Measurements from ENCODE around the gene ELL.
A peak's percentile ranks its signal among the peaks of the same experiment; 100 is the strongest.

Gene ELL

DNA sequence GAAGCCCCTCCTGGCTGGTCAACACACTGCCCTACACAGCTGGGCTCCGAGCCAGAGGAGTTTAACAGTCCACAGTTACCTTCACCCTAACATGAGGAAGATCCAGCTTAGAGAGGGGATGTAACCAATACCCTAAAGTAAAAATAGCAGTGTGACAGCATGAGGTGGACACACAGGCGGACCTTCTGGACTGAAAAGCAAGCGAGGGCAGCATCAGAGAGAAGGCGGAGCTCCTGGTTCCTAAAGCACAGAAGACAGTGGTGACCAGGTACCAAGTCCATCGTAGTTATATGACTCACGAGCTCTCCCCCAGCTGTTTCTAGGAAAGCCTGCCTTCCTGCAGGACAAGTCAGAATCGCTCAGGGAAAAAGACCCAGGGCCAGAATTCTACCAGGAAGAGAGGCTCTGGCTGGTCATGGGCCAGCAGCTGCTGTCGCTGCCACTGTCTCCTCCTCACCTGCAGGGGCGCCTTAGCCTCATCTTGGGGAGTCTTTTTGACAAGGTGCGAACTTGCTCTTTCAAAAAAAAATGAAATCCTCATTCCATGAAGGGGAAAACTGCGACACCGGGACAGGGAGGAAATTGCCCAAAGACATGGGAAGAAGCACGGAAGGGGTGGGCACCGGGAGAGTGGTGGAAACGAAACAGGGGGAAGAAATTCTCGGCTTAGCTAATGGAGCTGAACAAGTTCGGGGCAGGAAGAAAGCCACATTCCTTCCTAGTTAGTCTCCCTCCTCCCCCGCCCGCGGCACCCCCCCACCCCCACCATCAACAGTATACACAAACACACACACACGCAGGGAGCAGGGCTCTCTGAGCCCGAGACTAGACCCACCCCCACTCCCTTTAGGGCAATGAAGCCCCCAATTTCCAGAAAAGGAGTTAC lies 1.7 kb downstream of the ELL start:
- Histone ChIP-seq H2AFZ (ENCODE audit: low read depth, low read length) (no peak overlapping the region), H3K9ac (ENCODE audit: low read length) (peak overlapping the region; percentile 91)
- TF ChIP-seq, protein P1, sequence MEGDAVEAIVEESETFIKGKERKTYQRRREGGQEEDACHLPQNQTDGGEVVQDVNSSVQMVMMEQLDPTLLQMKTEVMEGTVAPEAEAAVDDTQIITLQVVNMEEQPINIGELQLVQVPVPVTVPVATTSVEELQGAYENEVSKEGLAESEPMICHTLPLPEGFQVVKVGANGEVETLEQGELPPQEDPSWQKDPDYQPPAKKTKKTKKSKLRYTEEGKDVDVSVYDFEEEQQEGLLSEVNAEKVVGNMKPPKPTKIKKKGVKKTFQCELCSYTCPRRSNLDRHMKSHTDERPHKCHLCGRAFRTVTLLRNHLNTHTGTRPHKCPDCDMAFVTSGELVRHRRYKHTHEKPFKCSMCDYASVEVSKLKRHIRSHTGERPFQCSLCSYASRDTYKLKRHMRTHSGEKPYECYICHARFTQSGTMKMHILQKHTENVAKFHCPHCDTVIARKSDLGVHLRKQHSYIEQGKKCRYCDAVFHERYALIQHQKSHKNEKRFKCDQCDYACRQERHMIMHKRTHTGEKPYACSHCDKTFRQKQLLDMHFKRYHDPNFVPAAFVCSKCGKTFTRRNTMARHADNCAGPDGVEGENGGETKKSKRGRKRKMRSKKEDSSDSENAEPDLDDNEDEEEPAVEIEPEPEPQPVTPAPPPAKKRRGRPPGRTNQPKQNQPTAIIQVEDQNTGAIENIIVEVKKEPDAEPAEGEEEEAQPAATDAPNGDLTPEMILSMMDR (IDR thresholded peaks at IDR 0.05; ENCODE audit: low read depth, low read length) = peak; percentile 91
- TF ChIP-seq EZH2phosphoT487 (IDR thresholded peaks at IDR 0.05; ENCODE audit: low read depth) = no peak

DNA sequence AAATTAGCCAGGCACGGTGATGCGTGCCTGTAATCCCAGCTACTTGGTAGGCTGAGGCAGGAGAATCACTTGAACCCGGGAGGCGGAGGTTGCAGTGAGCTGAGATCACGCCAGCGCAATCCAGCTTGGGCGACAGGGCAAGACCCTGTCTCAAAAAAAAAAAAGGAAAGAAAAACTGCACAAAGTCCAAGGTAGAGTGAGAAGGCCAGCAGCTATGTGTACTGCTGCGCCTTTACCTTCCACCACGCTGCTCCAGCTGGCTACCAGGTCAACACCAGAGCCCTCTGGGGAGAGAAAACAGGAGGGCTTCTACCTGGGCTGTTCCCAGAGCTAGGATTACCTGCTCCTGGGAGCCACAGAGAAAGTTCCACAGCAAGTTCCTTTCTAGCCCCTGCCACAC lies 3.2 kb downstream of the ELL start:
- no peak overlapping the region for H3K4me3 ChIP-seq (ENCODE audit: low read length)
- H3K4me2 ChIP-seq (ENCODE audit: low read length) = no peak overlapping the region
- no peaks in the 10 kb centered on the region for H3K27me3 ChIP-seq (ENCODE audit: low read depth, low read length)
- no peak overlapping the region for H3K9ac ChIP-seq (ENCODE audit: low read length)
- H4K20me1 ChIP-seq (ENCODE audit: insufficient read depth, low read length) = peaks cover 64% of the 10 kb centered on the region
- peaks cover 10% of the 10 kb centered on the region for H3K4me1 ChIP-seq (ENCODE audit: low read length)
- H3K27ac ChIP-seq (ENCODE audit: low read length) = no peak overlapping the region
- peaks cover 82% of the 10 kb centered on the region for H3K79me2 ChIP-seq (ENCODE audit: low read length)
- H3K36me3 ChIP-seq (replicated peaks; ENCODE audit: low read depth, low read length) = peaks cover 6% of the 10 kb centered on the region
- H2AFZ ChIP-seq (ENCODE audit: low read depth, low read length) = no peak overlapping the region
- H3K9me3 ChIP-seq (ENCODE audit: insufficient read depth, low read length) = no peaks in the 10 kb centered on the region
- no peak for TF ChIP-seq EZH2phosphoT487 (IDR thresholded peaks at IDR 0.05; ENCODE audit: low read depth)

More for the DNA sequence above, 1.7 kb downstream of the ELL start:
- H3K36me3 ChIP-seq (replicated peaks; ENCODE audit: low read depth, low read length) = peaks cover 6% of the 10 kb centered on the region
- H3K4me3 ChIP-seq (ENCODE audit: low read length) = peak overlapping the region; percentile 85
- H3K27me3 ChIP-seq (ENCODE audit: low read depth, low read length) = no peaks in the 10 kb centered on the region
- H4K20me1 ChIP-seq (ENCODE audit: insufficient read depth, low read length) = peaks cover 50% of the 10 kb centered on the region
- H3K4me1 ChIP-seq (ENCODE audit: low read length) = peaks cover 24% of the 10 kb centered on the region
- no peaks in the 10 kb centered on the region for H3K9me3 ChIP-seq (ENCODE audit: insufficient read depth, low read length)
- H3K4me2 ChIP-seq (ENCODE audit: low read length) = peak overlapping the region; percentile 83
- peak overlapping the region; percentile 82 for H3K27ac ChIP-seq (ENCODE audit: low read length)
- peaks cover 66% of the 10 kb centered on the region for H3K79me2 ChIP-seq (ENCODE audit: low read length)

DNA sequence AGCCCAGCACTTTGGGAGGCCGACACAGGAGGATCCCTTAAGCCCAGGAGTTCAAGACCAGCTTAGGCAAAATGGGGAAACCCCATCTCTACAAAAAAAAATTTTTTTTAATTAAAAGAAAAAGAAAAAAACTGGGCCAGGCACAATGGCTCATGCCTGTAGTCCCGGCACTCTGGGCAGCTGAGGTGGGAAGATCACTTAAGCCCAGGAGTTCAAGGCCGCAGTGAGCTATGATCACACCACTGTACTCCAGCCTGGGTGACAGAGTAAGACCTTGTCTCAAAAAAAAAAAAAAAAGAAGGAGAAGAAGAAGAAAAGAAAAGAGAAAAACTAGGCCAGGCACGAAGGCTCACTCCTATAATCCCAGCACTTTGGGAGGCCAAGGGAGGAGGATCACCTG lies 4.3 kb downstream of the ELL start:
- Histone ChIP-seq H3K9ac (ENCODE audit: low read length) (no peak overlapping the region), H2AFZ (ENCODE audit: low read depth, low read length) (no peak overlapping the region), H3K4me3 (ENCODE audit: low read length) (no peak overlapping the region), H3K9me3 (ENCODE audit: insufficient read depth, low read length) (no peaks in the 10 kb centered on the region), H4K20me1 (ENCODE audit: insufficient read depth, low read length) (peaks cover 74% of the 10 kb centered on the region), H3K4me2 (ENCODE audit: low read length) (no peak overlapping the region), H3K27ac (ENCODE audit: low read length) (no peak overlapping the region), H3K27me3 (ENCODE audit: low read depth, low read length) (no peaks in the 10 kb centered on the region), H3K36me3 (replicated peaks; ENCODE audit: low read depth, low read length) (peaks cover 6% of the 10 kb centered on the region), H3K4me1 (ENCODE audit: low read length) (peaks cover 7% of the 10 kb centered on the region), H3K79me2 (ENCODE audit: low read length) (peaks cover 92% of the 10 kb centered on the region)
- TF ChIP-seq EZH2phosphoT487 (IDR thresholded peaks at IDR 0.05; ENCODE audit: low read depth) = no peak
- TF ChIP-seq, protein P1 (IDR thresholded peaks at IDR 0.05; ENCODE audit: low read depth, low read length) = no peak

DNA sequence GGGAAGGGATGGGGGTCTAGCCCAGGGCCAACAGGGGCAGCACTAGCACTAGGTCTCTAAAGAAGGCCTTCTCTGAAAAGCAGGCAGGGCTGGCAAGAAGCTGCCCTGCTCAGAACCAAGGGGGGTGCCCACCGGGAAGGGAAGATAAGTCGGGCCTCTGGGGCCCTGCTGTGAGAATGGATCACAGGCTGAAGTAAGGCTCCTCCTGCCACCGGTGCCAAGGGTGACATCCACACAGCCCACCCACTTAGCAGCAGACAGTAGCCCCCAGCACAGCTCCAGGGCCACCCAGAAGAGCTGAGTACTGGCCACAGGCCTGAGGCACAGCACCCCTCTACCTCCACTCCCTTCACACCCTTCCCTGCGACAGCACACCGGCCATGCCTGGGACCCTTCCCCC lies 5.9 kb downstream of the ELL start:
- no peaks in the 10 kb centered on the region for H3K9me3 ChIP-seq (ENCODE audit: insufficient read depth, low read length)
- H3K27me3 ChIP-seq (ENCODE audit: low read depth, low read length) = no peaks in the 10 kb centered on the region
- no peak overlapping the region for H3K4me2 ChIP-seq (ENCODE audit: low read length)
- peaks cover 6% of the 10 kb centered on the region for H3K36me3 ChIP-seq (replicated peaks; ENCODE audit: low read depth, low read length)
- H3K4me1 ChIP-seq (ENCODE audit: low read length) = peaks cover 6% of the 10 kb centered on the region
- H4K20me1 ChIP-seq (ENCODE audit: insufficient read depth, low read length) = peaks cover 87% of the 10 kb centered on the region
- no peak overlapping the region for H3K4me3 ChIP-seq (ENCODE audit: low read length)
- H3K27ac ChIP-seq (ENCODE audit: low read length) = no peak overlapping the region
- H3K79me2 ChIP-seq (ENCODE audit: low read length) = peaks cover 100% of the 10 kb centered on the region
- H2AFZ ChIP-seq (ENCODE audit: low read depth, low read length) = no peak overlapping the region
- TF ChIP-seq, protein P1 (IDR thresholded peaks at IDR 0.05; ENCODE audit: low read depth, low read length) = no peak
- TF ChIP-seq EZH2phosphoT487 (IDR thresholded peaks at IDR 0.05; ENCODE audit: low read depth) = no peak
- H3K9ac ChIP-seq (ENCODE audit: low read length) = no peak overlapping the region
